Lung (tissue), 12 donors: ENCODE data around the gene LIFR. TPM values are rescaled to one million over a fixed set of nuclear protein-coding genes. Genes with fewer than 3 reads are reported as not detected.

Experiments
- ATAC-seq: fragments of 200-7000 bp; cut with Tn5 transposase; one replicate; pipeline ENCODE4 v1.9.1; 2020; ENCODE audit warnings: moderate number of reproducible peaks; ENCODE audit not compliant: insufficient read depth, low FRiP score
- DNase-seq, 3 donors: peaks; one replicate each; pipeline ENCODE4 v3.0.0-alpha.2; 2013 to 2017
- H3K27ac ChIP-seq, 2 donors: one replicate each; pipeline ENCODE4 v1.5.1; 2013; ENCODE audit warnings: mild to moderate bottlenecking in 2 of 2, moderate library complexity in 2 of 2, control low read depth in 1 of 2, inconsistent platforms in 1 of 2, low read depth in 1 of 2, low read length in 1 of 2
- H3K27me3 ChIP-seq, 3 donors: one replicate each; pipeline ENCODE4 v1.5.1; 2013; ENCODE audit warnings: low read length in 2 of 3; ENCODE audit not compliant: control insufficient read depth in 3 of 3, insufficient read depth in 3 of 3
- H3K36me3 ChIP-seq, 4 donors: one replicate each; pipeline ENCODE4 v1.5.1; 2013; ENCODE audit warnings: low read length in 4 of 4, mild to moderate bottlenecking in 1 of 4, moderate library complexity in 1 of 4; ENCODE audit not compliant: control insufficient read depth in 4 of 4, insufficient read depth in 4 of 4
- H3K4me1 ChIP-seq, 5 donors: one replicate each; pipeline ENCODE4 v1.5.1; 2013; ENCODE audit warnings: low read length in 5 of 5, mild to moderate bottlenecking in 2 of 5, moderate library complexity in 1 of 5; ENCODE audit not compliant: control insufficient read depth in 5 of 5, insufficient read depth in 5 of 5
- H3K4me3 ChIP-seq: one replicate; pipeline ENCODE4 v1.5.1; 2013; ENCODE audit warnings: mild to moderate bottlenecking, control low read depth, moderate library complexity
- H3K9ac ChIP-seq, 2 donors: one replicate each; pipeline ENCODE4 v1.5.1; 2013; ENCODE audit warnings: low read length in 2 of 2, control low read depth in 1 of 2; ENCODE audit not compliant: insufficient read depth in 1 of 2
- H3K9me3 ChIP-seq, 4 donors: one replicate each; pipeline ENCODE4 v1.5.1; 2013; ENCODE audit warnings: low read length in 3 of 4, mild to moderate bottlenecking in 1 of 4, moderate library complexity in 1 of 4; ENCODE audit not compliant: control insufficient read depth in 4 of 4, insufficient read depth in 3 of 4
- CTCF ChIP-seq: IDR thresholded peaks from 2 replicates; pipeline ENCODE4 v1.5.1; 2012; ENCODE audit warnings: mild to moderate bottlenecking; ENCODE audit errors: control extremely low read depth, extremely low read depth
- WGBS, 2 donors: extraction: QIAGEN DNeasy Blood & Tissue Kit; methylation state at CpG; one replicate each; pipeline ENCODE4 v1.1.7; 2013; 5-methylcytosine and 5-hydroxymethylcytosine counted together
- polyA plus RNA-seq, 2 donors: library from polyadenylated mRNA; stranded (reverse); fragments of 200-250 nt; gene quantifications; one replicate each; pipeline ENCODE4 v1.2.1, GENCODE V29; 2013
- total RNA-seq, 2 donors: library from RNA; depleted of rRNA in 1 of 2; stranded (reverse); fragments of >200 nt in 1 of 2; gene quantifications; one replicate each; pipeline ENCODE4 v1.2.1, GENCODE V29; 2014 to 2021
- donor health status: control.
- donor health status: control.
- donor health status: Bipolar disorder and iron deficiency.
- donor health status: healthy.
- donor health status: DM: yes; HTN: yes; CAD: no.

The LIFR gene
- total and polyA plus RNA-seq, 4 donors, result 14.2 to 345 (median 37.8) TPM

- Histone ChIP-seq H3K27me3 (no peaks in the 10 kb centered on the region), H3K9ac (no peak overlapping the region), H3K4me3 (no peak overlapping the region), H3K9me3 (no peaks in the 10 kb centered on the region), H3K4me1 (peaks cover 0 to 19% (median 2%) of the 10 kb centered on the region in 5 donors), H3K36me3 (no peaks in the 10 kb centered on the region), H3K27ac (no peak overlapping the region)
- WGBS, 2 donors, result 24 to 25% methylated on average over 9 of the region's 9 CpGs
- DNase-seq (peak; percentile 90 to 96 (median 95)), ATAC-seq (peak; percentile 93)
- TF ChIP-seq CTCF, result peak; percentile 95
Measured at GRCh38 chr5:38441453-38442246, 114.8 kb downstream of the LIFR start.

- Histone ChIP-seq H3K4me3 (no peak overlapping the region), H3K36me3 (no peaks in the 10 kb centered on the region), H3K9ac (no peak overlapping the region), H3K9me3 (no peaks in the 10 kb centered on the region), H3K27ac (no peak overlapping the region), H3K27me3 (no peaks in the 10 kb centered on the region), H3K4me1 (peaks cover 0 to 30% (median 6%) of the 10 kb centered on the region in 5 donors)
- WGBS, 2 donors, result 89 to 94% methylated on average over 1 of the region's 1 CpG
- no peak for DNase-seq
- TF ChIP-seq CTCF, result no peak
- no peak for ATAC-seq
Measured at GRCh38 chr5:38438757-38439156, 117.7 kb downstream of the LIFR start.

- Histone ChIP-seq H3K27me3 (no peaks in the 10 kb centered on the region), H3K4me1 (peaks cover 0 to 44% (median 11%) of the 10 kb centered on the region in 5 donors), H3K9ac (no peak overlapping the region), H3K36me3 (no peaks in the 10 kb centered on the region), H3K4me3 (no peak overlapping the region), H3K9me3 (no peaks in the 10 kb centered on the region), H3K27ac (no peak overlapping the region)
- ATAC-seq (no peak), DNase-seq (peak in 2 of 3 donors; percentile 50 to 59)
- WGBS, 2 donors, result 88 to 90% methylated on average over 7 of the region's 7 CpGs
- TF ChIP-seq CTCF, result no peak
Measured at GRCh38 chr5:38434966-38435705, 121.3 kb downstream of the LIFR start.
